Ecto neural progenitor cell (in vitro differentiated cells): ENCODE measurements around the gene TMCO4.

Experiments
- DNase-seq: peaks from one replicate; pipeline ENCODE4 v3.0.0-alpha.2; 2018; ENCODE audit warnings: low spot score

Gene TMCO4

DNA sequence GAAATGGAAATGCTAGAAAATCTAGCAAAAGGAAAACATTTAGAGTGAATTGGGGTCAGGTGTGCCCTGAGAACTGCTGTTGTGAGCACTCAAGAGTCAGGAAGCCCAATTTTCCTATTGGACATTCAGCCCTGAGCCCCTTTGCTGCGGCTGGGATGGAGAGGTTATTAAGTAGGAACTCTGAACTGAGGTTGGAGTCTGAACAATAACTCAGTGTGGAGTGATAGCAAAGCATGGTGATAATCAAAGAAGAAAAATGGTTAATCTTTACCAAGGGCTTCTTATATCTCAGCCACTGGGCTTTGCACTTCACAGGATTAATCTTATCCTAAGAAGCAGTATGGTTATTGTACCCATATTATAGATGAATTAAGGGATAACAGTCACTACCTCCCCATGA, 52.0 kb downstream of the TMCO4 start:
- no peak for DNase-seq

DNA sequence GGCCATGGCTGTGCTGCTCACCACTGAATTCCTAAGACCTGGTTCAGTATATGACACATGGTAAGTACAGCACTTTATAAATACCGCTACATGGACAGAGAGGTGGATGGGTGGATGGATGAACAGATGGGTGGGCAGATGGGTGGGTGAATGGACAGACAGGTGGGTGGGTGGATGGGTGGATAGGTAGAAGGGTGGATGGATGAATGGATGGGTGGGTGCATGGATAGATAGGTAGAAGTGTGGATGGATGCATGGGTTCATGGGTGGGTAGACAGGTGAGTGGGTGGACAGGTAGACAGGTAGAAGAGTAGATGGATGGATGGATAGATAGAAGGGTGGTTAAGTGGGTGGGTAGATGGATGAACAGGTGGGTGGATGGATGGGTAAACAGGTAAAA, 54.8 kb downstream of the TMCO4 start:
- no peak for DNase-seq

DNA sequence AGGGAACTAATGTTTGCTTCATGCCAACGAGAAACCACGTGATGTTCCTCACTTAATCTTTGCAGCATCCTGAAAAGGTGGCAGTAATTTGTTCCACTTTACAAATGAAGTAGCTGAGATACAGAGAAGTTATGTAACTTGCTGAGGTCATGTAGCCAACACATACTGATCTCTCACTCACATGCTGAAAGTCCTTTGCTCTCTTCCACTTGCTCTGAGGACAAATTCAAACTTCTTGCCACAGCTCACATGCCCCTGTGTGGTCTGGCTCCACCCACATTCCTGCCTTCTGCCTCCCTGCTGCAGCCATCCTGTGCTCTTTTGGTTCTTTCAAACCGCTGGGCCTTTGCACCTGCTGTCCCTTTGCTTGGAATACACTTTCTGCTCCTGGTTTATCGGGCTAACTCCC, 55.4 kb downstream of the TMCO4 start:
- DNase-seq, result no peak

DNA sequence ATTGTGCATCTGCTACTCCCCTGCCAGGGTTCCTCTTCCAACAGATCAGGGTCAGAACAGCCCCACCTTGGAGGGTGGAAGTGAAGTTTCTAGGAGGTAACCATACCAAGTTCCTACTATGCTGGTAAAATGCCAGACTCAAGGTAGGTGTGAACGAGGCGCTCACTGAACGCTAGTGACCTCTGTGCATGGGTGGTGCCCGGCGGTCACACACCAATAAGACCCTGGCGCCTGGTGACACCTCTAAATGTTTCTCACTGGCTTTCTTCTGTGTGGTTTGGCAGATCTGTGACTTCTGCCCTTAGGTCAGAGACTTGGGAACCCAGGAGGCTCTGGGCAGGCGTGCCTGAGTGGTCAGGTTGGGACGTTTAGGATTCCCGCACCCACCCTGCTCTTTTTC, 55.9 kb downstream of the TMCO4 start:
- no peak for DNase-seq

GRCh38 chr1:19743180-19743579, 56.5 kb downstream of the TMCO4 start:
- DNase-seq, result no peak

DNA sequence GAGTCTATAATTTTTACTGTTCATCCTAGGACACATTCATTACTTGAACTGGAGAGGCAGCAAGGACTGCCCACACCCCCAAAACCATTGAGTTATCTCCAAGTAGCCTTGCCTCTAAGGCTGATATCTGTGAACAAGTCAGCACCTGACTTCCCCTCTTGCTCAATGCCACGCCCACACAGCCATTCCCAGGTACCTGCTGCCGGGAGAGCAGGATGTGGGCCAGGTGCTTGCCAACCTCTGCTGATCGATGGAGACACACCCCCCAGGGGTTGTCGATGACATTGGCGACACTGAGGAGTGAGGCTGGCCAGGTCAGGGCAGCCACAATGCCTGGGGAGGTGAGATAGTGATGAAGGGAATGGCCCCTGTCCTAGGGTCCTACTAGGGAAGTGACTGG, 60.1 kb downstream of the TMCO4 start:
- no peak for DNase-seq

- DNase-seq, result no peak
These were observed 61.0 kb downstream of the TMCO4 start for GRCh38 chr1:19738669-19739068.

GRCh38 chr1:19738076-19738475, 61.6 kb downstream of the TMCO4 start:
- DNase-seq, result no peak

GRCh38 chr1:19737104-19737825, 62.5 kb downstream of the TMCO4 start:
- DNase-seq, result no peak

DNA sequence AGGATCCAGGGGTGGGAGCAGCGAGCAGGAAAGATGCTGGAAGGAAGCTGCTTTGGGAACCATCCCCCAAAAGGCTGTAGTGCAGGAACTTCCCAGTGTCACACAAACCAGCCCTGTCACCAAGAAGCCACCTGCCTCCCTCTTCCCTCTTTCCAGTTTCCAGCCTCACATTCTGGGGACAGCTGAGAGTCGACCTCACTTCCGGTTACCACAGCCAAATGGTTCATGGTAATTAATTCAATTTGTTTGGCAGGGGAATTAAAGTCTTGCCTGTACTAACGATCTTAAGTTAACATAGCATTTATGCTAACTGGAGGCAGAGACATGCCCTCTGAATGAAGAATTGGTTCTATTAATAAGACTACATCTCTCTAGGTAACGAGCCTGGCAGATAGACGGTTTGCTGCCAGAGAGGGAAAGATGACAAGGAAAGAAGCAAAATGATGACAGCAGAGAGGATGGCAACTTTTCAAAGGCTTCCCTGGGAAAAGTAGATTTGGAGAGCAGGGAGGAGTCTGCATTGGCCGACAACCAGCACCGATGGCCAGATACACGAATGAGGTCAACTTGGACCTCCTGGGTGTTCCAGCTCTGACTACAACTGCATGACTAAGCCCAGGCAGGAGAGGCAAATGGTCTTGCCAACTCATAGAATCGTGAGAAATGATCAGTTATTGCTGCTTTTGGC, 64.1 kb downstream of the TMCO4 start:
- no peak for DNase-seq

- DNase-seq, result no peak
These were observed 65.2 kb downstream of the TMCO4 start for GRCh38 chr1:19734472-19734999.

GRCh38 chr1:19734056-19734455, 65.7 kb downstream of the TMCO4 start:
- DNase-seq, result no peak

- no peak for DNase-seq
These were observed 66.1 kb downstream of the TMCO4 start for GRCh38 chr1:19733615-19734014.

- DNase-seq, result no peak
These were observed 68.3 kb downstream of the TMCO4 start for GRCh38 chr1:19731311-19731821.

GRCh38 chr1:19730793-19731192, 68.9 kb downstream of the TMCO4 start:
- DNase-seq, result no peak

DNA sequence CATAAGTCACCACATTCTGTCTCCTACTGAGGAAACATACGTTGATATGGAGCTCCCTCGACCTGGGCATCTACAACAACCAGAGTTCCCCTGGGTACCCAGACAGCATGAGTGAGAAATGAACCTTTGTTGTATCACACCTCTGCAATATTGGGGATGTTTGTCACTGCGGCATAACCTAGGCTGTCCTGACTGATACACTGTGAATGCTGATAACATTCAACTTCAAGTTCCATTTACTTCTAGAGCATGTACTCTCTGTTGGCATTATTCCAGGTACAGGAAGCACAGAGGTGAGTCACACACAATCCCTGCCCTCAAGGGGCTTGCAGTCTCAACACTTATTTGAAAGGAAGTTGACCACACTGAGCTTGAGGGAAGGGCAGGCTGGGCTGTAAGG, 69.5 kb downstream of the TMCO4 start:
- DNase-seq, result no peak

- no peak for DNase-seq
These were observed 71.1 kb downstream of the TMCO4 start for GRCh38 chr1:19728413-19729145.

- no peak for DNase-seq
These were observed 74.1 kb downstream of the TMCO4 start for GRCh38 chr1:19725606-19726005.

DNA sequence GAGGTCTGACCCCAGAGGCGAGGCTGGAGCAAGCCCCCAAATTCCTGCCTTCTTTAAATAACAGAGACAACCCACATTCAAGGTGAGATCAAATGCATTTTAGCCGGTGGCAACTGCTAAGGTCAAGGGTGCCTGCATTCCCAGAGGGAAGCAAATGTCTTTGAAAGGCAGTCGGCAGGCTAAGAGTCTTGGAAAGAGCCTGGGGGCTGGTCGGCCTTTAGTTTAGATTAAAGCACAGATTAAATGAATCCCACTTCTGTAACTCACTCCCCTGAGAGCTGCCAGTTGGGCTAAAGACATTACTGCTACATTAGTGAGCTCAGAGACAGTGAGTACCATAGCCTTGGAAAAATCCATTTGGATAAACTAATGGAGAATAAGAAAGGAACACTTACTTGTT, 75.8 kb downstream of the TMCO4 start:
- no peak for DNase-seq

DNA sequence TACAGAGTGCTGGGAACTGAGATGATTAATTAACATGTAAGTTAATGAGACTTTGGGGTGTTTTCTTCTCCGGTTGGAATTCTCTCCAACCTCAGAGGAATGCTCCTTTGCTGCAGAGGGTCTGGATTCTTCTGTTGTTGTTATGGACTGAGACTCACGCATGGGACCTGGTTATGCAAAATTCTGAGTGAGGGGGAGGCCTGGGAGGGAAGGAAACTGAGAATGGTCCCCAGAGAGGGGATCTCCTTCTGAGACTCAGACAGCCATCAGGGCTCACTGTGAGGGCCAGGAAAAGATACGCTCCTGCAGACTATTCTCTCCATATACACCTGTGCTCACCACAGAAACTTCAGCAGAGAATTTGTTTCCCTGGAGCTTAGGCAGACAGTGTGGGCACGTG, 78.7 kb downstream of the TMCO4 start:
- no peak for DNase-seq

- no peak for DNase-seq
These were observed 79.5 kb downstream of the TMCO4 start for GRCh38 chr1:19720174-19720573.

DNA sequence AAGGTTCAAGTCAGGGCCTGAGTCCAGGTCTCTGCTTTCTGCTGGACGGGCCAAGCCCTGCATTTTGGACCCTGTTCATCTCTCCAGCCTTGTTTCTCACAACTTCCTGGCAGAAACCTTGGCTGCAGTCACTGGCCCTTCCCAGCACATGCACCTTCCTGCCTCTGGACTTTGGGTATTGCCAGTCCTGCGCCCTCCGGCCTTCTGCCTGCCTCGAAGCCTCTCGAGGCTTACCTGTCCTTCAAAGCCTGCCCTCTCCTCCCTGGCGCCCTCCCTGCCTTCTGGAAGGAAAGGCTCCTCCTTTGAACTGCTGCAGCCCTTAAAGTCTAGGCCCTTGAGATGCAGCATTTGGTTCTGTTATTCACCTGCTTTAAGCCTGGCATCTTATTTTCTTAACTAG, 82.2 kb downstream of the TMCO4 start:
- no peak for DNase-seq
